Stimulated activated CD8-positive, alpha-beta memory T cell treated with anti-CD3 and anti-CD28 coated beads, Interleukin-4, amount 100 ng/mL, for 48 hours (primary cell): Measurements from ENCODE around the gene HES6.
A peak's percentile ranks its signal among the peaks of the same experiment; 100 is the strongest.
"Not testable (repeated sequence)": the region's sequence is repeated elsewhere in the genome, so short reads cannot be mapped to it uniquely, and the experiment has no call there.

ENCODE experiments used
- DNase-seq: peaks from one replicate; pipeline ENCODE4 v3.0.0-alpha.2; 2020

Gene HES6, protein sequence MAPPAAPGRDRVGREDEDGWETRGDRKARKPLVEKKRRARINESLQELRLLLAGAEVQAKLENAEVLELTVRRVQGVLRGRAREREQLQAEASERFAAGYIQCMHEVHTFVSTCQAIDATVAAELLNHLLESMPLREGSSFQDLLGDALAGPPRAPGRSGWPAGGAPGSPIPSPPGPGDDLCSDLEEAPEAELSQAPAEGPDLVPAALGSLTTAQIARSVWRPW

DNA sequence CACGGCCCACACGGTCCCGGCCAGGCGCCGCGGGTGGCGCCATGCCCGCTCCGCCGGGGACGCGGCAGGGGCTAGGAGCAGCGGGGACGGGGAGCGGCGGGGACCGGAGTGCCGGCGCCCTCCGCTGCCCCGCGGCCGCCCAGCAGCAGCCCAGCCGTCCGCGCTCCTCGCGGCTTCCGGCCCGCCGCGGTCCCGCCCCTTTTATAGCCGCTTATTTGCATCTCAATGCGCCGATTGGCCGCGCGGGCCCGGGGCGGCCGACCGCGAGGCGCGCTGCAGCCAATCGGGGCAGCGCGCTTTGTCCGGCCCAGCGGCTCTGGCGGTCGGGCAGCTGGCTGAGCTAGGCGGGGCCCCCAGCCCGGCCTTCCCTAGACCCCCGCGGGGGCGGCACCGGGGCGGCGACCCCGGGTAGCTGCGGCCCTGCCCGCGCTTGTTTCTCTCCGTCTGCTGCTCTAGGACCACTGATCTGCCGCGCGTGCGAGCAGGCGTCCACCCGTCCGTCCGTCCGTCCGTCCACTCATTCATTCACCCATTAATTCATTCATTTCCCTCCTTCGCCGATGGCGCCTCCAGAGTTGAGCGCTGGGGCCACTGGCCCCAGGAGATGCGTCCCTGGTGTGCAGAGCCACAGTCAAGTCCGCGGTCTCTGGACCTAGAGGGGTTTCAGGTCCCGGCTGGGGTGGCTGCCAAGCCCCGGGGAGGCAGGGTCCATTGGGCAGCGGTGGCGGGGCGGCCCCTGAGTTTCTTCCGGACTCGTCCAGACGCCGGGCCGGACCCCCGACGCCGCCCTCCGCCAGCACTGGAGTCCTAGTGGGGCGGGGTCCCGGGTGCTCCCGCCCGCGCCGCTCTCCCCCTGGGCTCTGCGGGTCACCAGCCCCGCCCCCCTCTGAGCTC lies at the start of gene HES6:
TSS of gene HES6 (minus strand) at position 176 of the 894 bp plus-strand sequence. CDS start at position 43, 133 bp downstream.
- DNase-seq: peak; percentile 82

- DNase-seq: no peak
Observed at GRCh38 chr2:238289574-238289973, 49.7 kb upstream of the HES6 start.

- DNase-seq: peak; percentile 98
Observed at GRCh38 chr2:238288650-238289573, 49.1 kb upstream of the HES6 start.

DNA sequence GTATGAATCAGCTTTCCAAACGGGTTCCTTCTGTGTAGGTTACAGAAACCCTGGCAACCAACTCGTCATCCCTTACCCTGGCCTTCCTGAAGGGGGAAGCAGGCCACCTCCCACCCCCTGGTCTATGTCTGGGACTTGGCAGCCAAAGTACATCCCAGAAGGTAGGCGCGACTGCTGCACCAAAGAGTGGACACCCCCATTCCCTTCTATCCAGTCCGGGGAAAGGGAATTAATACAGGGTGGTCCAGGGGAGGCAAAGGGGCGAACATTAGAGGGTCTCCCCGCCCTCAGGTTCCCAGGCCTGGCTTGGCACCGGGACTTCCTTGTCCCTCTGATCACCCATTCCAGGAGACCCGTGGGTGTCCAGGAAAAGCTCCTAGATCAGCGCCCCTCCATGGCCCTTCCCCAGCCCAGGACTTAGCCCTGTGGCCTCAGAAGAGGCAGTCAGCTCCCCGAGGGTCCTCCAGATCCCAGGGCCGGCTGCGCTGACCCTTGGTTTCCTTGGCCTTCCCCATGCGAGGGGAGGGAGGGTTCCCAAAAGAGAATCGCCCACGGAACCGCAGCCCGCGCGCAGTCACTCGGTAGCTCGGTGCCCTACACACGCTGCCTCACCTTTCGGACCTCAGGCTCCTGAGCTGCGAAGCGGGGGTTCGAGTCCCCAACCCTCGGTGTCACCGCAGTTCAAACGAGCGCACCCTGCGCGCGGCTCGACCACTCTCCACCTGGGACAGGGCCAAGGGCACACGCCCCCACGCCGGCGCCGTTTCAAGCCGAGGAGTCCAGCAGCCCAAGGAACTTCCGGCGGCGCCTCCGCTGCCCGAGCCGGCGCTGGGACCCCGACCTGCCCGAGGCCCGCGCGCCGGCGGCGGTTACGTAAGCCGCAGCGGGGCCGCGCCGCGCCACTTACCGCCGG lies 48.2 kb upstream of the HES6 start, which contains the start of gene PER2:
TSS of gene PER2 (minus strand) at position 874 of the 913 bp plus-strand sequence. CDS start 10,674 bp downstream, outside the sequence.
- DNase-seq: peak; percentile 64

DNA sequence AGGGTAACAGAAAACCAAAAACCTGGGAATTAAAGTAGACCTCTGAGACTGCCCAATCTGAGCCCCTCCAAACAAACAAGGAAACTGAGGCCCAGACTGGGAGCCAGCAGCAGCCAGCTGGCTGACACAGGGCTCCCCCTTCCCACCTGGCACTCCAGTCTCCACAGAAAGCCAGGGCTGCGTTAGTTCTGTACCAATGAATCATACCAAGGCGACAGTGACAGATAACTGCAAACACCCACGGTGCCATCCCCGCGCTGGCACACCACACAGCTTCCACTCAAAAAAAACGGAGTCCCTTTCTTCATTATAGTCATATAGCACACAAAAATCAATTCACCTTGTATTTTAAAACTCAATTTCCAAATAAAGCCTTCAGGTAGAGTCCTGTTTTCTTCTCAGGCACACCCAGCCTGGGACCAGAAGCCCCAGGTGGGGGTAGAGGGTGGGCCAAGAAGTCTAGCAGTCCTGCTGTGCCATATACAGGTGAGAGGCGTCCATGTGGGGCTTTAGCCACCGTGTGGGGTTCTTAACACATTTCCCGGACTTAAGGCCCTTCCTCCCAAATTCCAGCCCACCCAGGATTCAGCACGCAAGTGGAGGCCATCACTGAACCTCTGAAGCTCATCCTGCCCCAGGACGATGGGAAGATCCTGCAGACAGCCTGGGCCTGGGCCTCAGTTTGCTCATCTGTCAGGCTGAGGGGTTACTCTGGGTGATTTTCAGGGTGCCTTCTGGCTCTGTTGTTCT lies 47.3 kb upstream of the HES6 start:
- DNase-seq: peak; percentile 64

GRCh38 chr2:238286551-238286950 lies 46.7 kb upstream of the HES6 start:
- no peak for DNase-seq

DNA sequence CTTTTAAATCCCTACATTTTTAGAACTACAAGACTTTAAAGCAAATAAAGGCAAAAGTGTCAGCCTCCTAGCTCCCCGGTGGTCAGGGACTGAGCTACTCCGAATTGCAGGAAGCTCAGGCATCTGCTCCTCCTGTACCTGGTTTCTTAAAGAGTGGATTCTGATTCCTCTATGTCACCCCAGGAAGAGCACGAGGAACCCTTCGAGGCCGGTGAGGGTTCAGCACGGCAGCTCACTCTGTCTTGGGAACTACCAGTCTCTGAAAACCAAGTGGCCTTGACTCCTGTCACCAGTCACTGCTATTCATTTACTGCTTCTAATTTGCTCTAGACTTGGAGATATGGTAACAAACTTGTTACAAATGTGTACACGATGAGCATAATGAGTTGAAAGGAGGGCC lies 46.3 kb upstream of the HES6 start:
- no peak for DNase-seq

- DNase-seq: no peak
Observed at GRCh38 chr2:238285653-238286082, 45.8 kb upstream of the HES6 start.

GRCh38 chr2:238284802-238285515 lies 45.1 kb upstream of the HES6 start:
- DNase-seq: no peak

GRCh38 chr2:238282861-238283738 lies 43.3 kb upstream of the HES6 start:
- DNase-seq: no peak

GRCh38 chr2:238281826-238282480 lies 42.1 kb upstream of the HES6 start:
- no peak for DNase-seq

- DNase-seq: no peak
Observed at GRCh38 chr2:238280083-238280825, 40.4 kb upstream of the HES6 start.

DNA sequence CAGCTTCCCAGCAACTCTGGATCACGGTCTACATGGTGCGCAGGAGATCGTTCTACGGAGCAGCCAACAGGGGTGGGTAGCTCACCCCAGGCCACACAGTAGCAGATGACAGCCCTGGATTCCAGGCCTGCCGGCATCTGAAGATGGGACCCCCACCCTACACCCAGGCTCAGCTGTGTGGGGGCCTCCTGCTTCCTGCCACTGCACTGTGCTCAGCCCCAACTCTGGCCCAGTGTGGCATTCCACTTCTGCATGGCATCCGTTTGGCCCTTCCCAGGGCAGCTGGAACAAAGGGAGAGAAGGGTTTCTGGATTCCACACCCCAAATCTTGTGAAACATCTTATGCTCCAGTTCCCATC lies 39.5 kb upstream of the HES6 start:
- DNase-seq: no peak

GRCh38 chr2:238278626-238279323 lies 38.9 kb upstream of the HES6 start:
- DNase-seq: no peak

DNA sequence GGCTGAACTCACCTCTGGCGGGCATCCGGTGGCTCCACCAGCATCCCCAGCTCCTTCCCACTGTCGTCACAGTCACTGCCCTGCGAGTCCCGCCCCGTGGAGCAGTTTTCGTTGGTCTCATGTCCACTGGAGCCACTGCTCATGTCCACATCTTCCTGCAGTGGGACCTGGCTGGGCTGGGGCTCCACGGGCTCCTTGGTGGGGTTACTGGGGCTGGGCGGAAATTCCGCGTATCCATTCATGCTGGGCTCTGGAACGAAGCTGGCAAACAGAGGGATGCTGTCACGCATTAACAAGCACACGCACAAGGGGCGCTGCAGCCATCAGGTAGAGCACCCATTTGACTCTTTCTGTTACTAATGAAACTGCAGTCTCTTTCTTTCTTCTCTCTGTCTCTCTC lies 37.9 kb upstream of the HES6 start:
- no peak for DNase-seq

DNA sequence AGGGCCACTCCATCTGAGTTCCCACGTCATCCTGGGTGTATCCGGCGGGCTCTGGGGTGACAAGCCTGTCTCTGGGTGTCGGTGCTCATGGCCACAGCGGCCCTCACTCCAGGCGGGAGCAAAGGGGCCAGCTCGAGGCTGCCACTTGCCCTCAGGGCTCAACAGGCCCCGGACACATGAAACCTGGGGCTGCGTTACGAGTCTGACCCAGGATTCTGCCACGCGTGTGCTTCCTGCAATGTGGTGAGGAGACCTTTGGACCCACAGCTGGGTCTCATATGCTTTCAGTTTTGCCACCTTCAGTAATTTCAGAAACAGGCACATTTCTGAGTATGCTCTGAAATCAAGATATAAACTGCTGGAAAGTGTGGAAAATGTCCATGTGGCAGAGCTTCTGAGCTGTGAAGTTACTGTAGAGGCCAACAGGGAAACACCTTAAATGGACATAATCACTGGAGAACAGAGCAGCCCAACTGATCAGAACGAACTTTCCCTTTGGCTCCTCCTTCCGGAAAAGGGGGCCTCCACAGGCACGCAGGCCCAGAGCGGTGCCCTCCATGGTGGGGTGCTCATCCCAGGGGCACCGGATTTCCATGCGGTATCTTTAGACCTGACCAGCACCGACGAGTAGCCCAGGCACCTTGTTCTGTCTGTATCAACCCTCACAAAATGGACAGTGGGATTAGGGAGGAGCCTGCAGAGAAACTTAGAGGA lies 34.5 kb upstream of the HES6 start:
- DNase-seq: no peak

GRCh38 chr2:238273433-238273832 lies 33.6 kb upstream of the HES6 start:
- not testable (repeated sequence) for DNase-seq
